ENCODE data around the gene OR4K15. TPM values are rescaled to one million over a fixed set of nuclear protein-coding genes. Genes with fewer than 3 reads are reported as not detected.

OR4K15 gene
- total RNA-seq, 2 donors from 2014 or later: not detected

- no peak for DNase-seq (ENCODE audit: low spot score)
- Histone ChIP-seq H3K9me3 (no peaks in the 10 kb centered on the region), H3K27me3 (replicated peaks; ENCODE audit: insufficient read depth) (no peaks in the 10 kb centered on the region), H3K4me1 (replicated peaks) (no peaks in the 10 kb centered on the region), H3K27ac (no peak overlapping the region), H3K4me3 (no peak overlapping the region), H3K36me3 (no peaks in the 10 kb centered on the region)
- intact Hi-C loops (cut with DNase I): no loop called here
- WGBS: 86% methylated on average over 1 of the region's 1 CpG
- TF ChIP-seq, protein P1, sequence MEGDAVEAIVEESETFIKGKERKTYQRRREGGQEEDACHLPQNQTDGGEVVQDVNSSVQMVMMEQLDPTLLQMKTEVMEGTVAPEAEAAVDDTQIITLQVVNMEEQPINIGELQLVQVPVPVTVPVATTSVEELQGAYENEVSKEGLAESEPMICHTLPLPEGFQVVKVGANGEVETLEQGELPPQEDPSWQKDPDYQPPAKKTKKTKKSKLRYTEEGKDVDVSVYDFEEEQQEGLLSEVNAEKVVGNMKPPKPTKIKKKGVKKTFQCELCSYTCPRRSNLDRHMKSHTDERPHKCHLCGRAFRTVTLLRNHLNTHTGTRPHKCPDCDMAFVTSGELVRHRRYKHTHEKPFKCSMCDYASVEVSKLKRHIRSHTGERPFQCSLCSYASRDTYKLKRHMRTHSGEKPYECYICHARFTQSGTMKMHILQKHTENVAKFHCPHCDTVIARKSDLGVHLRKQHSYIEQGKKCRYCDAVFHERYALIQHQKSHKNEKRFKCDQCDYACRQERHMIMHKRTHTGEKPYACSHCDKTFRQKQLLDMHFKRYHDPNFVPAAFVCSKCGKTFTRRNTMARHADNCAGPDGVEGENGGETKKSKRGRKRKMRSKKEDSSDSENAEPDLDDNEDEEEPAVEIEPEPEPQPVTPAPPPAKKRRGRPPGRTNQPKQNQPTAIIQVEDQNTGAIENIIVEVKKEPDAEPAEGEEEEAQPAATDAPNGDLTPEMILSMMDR (IDR thresholded peaks at IDR 0.05): no peak
Observed at GRCh38 chr14:19974844-19975243, 547 bp upstream of the OR4K15 start.

DNA sequence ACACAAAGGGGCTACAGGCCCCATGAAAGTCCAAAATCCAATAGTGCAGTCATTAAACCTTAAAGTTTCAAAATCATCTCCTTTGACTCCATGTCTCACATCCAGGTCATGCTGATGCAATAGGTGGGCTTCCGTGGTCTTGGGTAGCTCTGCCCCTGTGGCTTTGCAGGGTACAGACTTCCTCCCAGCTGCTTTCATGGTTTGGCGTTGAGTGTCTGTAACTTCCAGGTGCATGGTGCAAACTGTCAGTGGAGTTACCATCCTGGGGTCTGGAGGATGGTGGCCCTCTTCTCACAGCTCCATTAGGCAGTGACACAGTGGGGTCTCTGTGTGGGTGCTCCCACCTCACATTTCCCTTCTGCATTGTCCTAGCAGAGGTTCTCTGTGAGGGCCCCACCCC is 18.0 kb downstream of the OR4K15 start:
- no peaks in the 10 kb centered on the region for H3K4me1 ChIP-seq (replicated peaks)
- 75% methylated on average over 2 of the region's 2 CpGs for WGBS
- H3K27ac ChIP-seq: no peak overlapping the region
- H3K27me3 ChIP-seq (replicated peaks; ENCODE audit: insufficient read depth): no peaks in the 10 kb centered on the region
- intact Hi-C loops (cut with DNase I): no loop called here
- H3K36me3 ChIP-seq: no peaks in the 10 kb centered on the region
- no peaks in the 10 kb centered on the region for H3K9me3 ChIP-seq
- no peak for DNase-seq (ENCODE audit: low spot score)
- no peak overlapping the region for H3K4me3 ChIP-seq
- TF ChIP-seq POLR2AphosphoS5 (IDR thresholded peaks at IDR 0.05) (no peak), POLR2A (IDR thresholded peaks at IDR 0.05) (no peak)
- TF ChIP-seq, protein P1 (IDR thresholded peaks at IDR 0.05): no peak

DNA sequence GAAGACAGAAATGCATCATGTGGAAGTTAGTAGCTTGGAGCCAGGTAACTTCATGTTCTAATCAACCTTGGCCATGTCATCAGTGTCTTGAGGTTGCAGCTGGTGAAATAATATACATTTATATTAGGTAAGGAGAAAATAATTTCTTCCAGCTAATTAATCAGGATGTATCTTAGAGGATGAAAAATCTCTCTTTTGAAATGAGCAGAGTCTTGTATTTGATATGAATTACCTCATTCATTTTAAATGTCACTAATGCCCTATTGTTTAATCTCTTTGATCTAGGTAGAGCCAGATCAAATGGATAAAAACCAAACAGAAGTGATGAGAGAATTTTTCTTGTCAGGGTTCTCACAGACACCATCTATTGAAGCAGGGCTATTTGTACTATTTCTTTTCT is 26.5 kb downstream of the OR4K15 start, which contains the start of gene OR4Q2:
OR4Q2 (plus strand) TSS at position 301 of the 400 bp plus-strand sequence.
- no peaks in the 10 kb centered on the region for H3K36me3 ChIP-seq
- H3K9me3 ChIP-seq: no peaks in the 10 kb centered on the region
- no peaks in the 10 kb centered on the region for H3K27me3 ChIP-seq (replicated peaks; ENCODE audit: insufficient read depth)
- H3K27ac ChIP-seq: no peak within 1 kb of the TSS
- no peak for TF ChIP-seq POLR2AphosphoS5 (IDR thresholded peaks at IDR 0.05)
- TF ChIP-seq, protein P1 (IDR thresholded peaks at IDR 0.05): no peak
- TF ChIP-seq POLR2A (IDR thresholded peaks at IDR 0.05): no peak
- no peak within 1 kb of the TSS for H3K4me3 ChIP-seq
- no peaks in the 10 kb centered on the region for H3K4me1 ChIP-seq (replicated peaks)
- intact Hi-C loops (cut with DNase I): no loop called here
- no peak for DNase-seq (ENCODE audit: low spot score)

DNA sequence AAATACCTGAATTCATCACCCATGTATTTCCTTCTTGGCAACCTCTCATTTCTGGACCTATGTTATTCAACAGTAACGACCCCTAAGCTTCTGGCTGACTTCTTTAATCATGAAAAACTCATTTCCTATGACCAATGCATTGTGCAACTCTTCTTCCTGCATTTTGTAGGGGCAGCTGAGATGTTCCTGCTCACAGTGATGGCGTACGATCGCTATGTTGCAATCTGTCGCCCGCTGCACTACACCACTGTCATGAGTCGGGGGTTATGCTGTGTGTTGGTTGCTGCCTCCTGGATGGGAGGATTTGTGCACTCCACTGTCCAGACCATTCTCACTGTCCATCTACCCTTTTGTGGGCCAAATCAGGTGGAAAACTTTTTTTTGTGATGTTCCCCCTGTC is 26.9 kb downstream of the OR4K15 start:
- Histone ChIP-seq H3K27me3 (replicated peaks; ENCODE audit: insufficient read depth) (no peaks in the 10 kb centered on the region), H3K27ac (no peak overlapping the region), H3K4me3 (no peak overlapping the region), H3K4me1 (replicated peaks) (no peaks in the 10 kb centered on the region), H3K36me3 (no peaks in the 10 kb centered on the region), H3K9me3 (no peaks in the 10 kb centered on the region)
- intact Hi-C loops (cut with DNase I): no loop called here
- WGBS: 63% methylated on average over 7 of the region's 7 CpGs
- no peak for DNase-seq (ENCODE audit: low spot score)
- TF ChIP-seq POLR2AphosphoS5 (IDR thresholded peaks at IDR 0.05) (no peak), POLR2A (IDR thresholded peaks at IDR 0.05) (no peak)
- TF ChIP-seq, protein P1 (IDR thresholded peaks at IDR 0.05): no peak

GRCh38 chr14:20008156-20008555 is 32.8 kb downstream of the OR4K15 start:
- Histone ChIP-seq H3K4me1 (replicated peaks) (no peaks in the 10 kb centered on the region), H3K27me3 (replicated peaks; ENCODE audit: insufficient read depth) (no peaks in the 10 kb centered on the region), H3K4me3 (no peak overlapping the region), H3K9me3 (no peaks in the 10 kb centered on the region), H3K27ac (no peak overlapping the region), H3K36me3 (no peaks in the 10 kb centered on the region)
- no peak for TF ChIP-seq POLR2AphosphoS5 (IDR thresholded peaks at IDR 0.05)
- TF ChIP-seq, protein P1 (IDR thresholded peaks at IDR 0.05): no peak
- no peak for TF ChIP-seq POLR2A (IDR thresholded peaks at IDR 0.05)
- DNase-seq (ENCODE audit: low spot score): no peak
- intact Hi-C loops (cut with DNase I): no loop called here

Measured in prostate gland (tissue), 2 donors.